Measurements from ENCODE around the gene GNG2. TPM values are rescaled to one million over a fixed set of nuclear protein-coding genes. Genes with fewer than 3 reads are reported as not detected.

Gene GNG2
- total RNA-seq, 1 experiment from 2014 or later: 0.33 TPM

DNA sequence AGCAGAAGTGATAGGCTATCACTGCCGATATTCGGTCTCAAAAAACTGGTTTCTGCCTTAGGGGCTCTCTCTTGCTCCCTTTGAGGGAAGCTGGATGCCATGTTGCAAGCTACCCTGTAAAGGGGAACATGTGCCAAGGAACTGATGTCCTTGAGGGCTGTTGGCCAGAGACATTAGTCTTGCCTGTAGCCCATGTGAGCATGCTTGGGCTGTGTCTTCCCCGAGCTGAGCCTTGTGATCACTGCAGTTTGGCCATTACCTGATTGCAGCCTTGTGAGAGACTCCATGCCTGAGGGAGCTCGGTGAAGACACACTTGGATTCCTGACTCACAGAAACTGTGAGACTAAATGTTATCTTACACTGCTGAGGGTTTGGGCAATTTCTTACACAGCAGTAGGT lies 147.7 kb downstream of the GNG2 start:
- TF ChIP-seq EZH2 (IDR thresholded peaks at IDR 0.05; ENCODE audit: low read depth) (no peak), CTCF (conservative IDR thresholded peaks at IDR 0.05) (no peak)
- intact Hi-C loops (cut with micrococcal nuclease; ENCODE audit: unreplicated experiment): no loop called here

DNA sequence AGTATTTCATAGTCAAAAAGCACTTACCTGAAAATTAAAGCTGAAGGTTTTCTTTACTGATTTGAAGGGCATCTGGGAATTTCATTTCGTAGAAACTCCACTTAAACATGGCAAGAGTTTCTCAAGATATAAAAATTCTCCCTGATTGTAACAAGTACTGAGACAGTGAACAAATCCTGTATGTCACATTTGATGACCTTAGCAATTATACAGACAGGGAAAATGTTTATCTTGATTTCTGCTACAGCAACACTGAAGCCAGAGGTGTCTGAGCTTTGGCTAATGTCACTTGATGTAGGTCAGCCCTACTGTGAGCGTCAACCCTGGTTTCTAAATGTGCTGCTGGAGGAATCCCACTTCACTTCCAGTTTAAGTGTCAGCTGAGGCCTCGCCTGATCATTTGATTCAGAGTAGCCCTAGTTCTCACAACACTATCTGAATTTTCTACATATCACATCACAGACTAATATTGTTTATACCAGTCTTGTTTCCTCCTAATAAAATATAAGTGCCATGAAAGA lies 149.8 kb downstream of the GNG2 start:
- ChIA-PET POLR2A (ENCODE audit: unreplicated experiment) (no interaction called here), CTCF (no interaction called here)
- Histone ChIP-seq H3K36me3 (ENCODE audit: low read depth) (peaks cover 42% of the 10 kb centered on the region), H3K27me3 (ENCODE audit: insufficient read depth, low read depth) (no peaks in the 10 kb centered on the region), H4K20me1 (ENCODE audit: insufficient read depth) (0 out of 2 replicates have a peak, but pooled peaks cover 2% of the 10 kb centered on the region), H3K4me2 (no peak overlapping the region), H3K79me2 (ENCODE audit: low read depth) (no peaks in the 10 kb centered on the region), H2AFZ (no peak overlapping the region), H3K9me3 (ENCODE audit: insufficient read depth, low read depth) (no peaks in the 10 kb centered on the region), H3F3A (ENCODE audit: insufficient read depth, low read depth) (peaks cover 9% of the 10 kb centered on the region), H3K4me3 (no peak overlapping the region), H3K9me2 (ENCODE audit: insufficient read depth) (no peaks in the 10 kb centered on the region), H3K4me1 (replicated peaks; ENCODE audit: insufficient read depth) (no peaks in the 10 kb centered on the region), H3K27ac (no peak overlapping the region)
- intact Hi-C loops (cut with micrococcal nuclease; ENCODE audit: unreplicated experiment): loop anchor here (10.0 kb wide), 1 partner anchor 65 kb away; no protein-coding TSS in a partner anchor
- DNase-seq: no peak
- TF ChIP-seq CTCF (conservative IDR thresholded peaks at IDR 0.05) (no peak), EZH2 (IDR thresholded peaks at IDR 0.05; ENCODE audit: low read depth) (no peak)
- no TSS peak for BruUV-seq (replicated peaks)

More for the DNA sequence above, 147.7 kb downstream of the GNG2 start:
- DNase-seq: no peak
- H3F3A ChIP-seq (ENCODE audit: insufficient read depth, low read depth): peaks cover 8% of the 10 kb centered on the region
- H3K4me2 ChIP-seq: no peak overlapping the region
- no peaks in the 10 kb centered on the region for H3K4me1 ChIP-seq (replicated peaks; ENCODE audit: insufficient read depth)
- no peak overlapping the region for H3K4me3 ChIP-seq
- no TSS peak for BruUV-seq (replicated peaks)
- H3K9me2 ChIP-seq (ENCODE audit: insufficient read depth): no peaks in the 10 kb centered on the region
- H4K20me1 ChIP-seq (ENCODE audit: insufficient read depth): peaks cover 3% of the 10 kb centered on the region; the same call in 1 of the 2 replicates
- H3K79me2 ChIP-seq (ENCODE audit: low read depth): no peaks in the 10 kb centered on the region
- CTCF ChIA-PET: interaction anchor here (0.5 kb wide), 1 partner anchor 123 kb away, joined by 3 read pairs; no protein-coding TSS in a partner anchor
- peaks cover 62% of the 10 kb centered on the region for H3K36me3 ChIP-seq (ENCODE audit: low read depth)
- no peak overlapping the region for H2AFZ ChIP-seq
- no peaks in the 10 kb centered on the region for H3K9me3 ChIP-seq (ENCODE audit: insufficient read depth, low read depth)
- POLR2A ChIA-PET (ENCODE audit: unreplicated experiment): no interaction called here
- H3K27me3 ChIP-seq (ENCODE audit: insufficient read depth, low read depth): no peaks in the 10 kb centered on the region
- H3K27ac ChIP-seq: no peak overlapping the region

- CTCF ChIA-PET: no interaction called here
- intact Hi-C loops (cut with micrococcal nuclease; ENCODE audit: unreplicated experiment): loop anchor here (10.0 kb wide), 1 partner anchor 63 kb away; no protein-coding TSS in a partner anchor
These were observed 151.1 kb downstream of the GNG2 start for GRCh38 chr14:52011523-52011922.

More at GRCh38 chr14:52011523-52011922, 151.1 kb downstream of the GNG2 start:
- no peak overlapping the region for H3K4me2 ChIP-seq
- TF ChIP-seq CTCF (conservative IDR thresholded peaks at IDR 0.05) (no peak), EZH2 (IDR thresholded peaks at IDR 0.05; ENCODE audit: low read depth) (no peak)
- H3K36me3 ChIP-seq (ENCODE audit: low read depth): peaks cover 33% of the 10 kb centered on the region
- H3K4me1 ChIP-seq (replicated peaks; ENCODE audit: insufficient read depth): no peaks in the 10 kb centered on the region
- BruUV-seq (replicated peaks): no TSS peak
- no peaks in the 10 kb centered on the region for H3K9me2 ChIP-seq (ENCODE audit: insufficient read depth)
- H3K79me2 ChIP-seq (ENCODE audit: low read depth): no peaks in the 10 kb centered on the region
- H3K27ac ChIP-seq: no peak overlapping the region
- H2AFZ ChIP-seq: no peak overlapping the region
- POLR2A ChIA-PET (ENCODE audit: unreplicated experiment): no interaction called here
- no peak for DNase-seq
- H3K4me3 ChIP-seq: no peak overlapping the region
- peaks cover 9% of the 10 kb centered on the region for H3F3A ChIP-seq (ENCODE audit: insufficient read depth, low read depth)
- no peaks in the 10 kb centered on the region for H3K9me3 ChIP-seq (ENCODE audit: insufficient read depth, low read depth)
- H4K20me1 ChIP-seq (ENCODE audit: insufficient read depth): no peaks in the 10 kb centered on the region
- H3K27me3 ChIP-seq (ENCODE audit: insufficient read depth, low read depth): no peaks in the 10 kb centered on the region

Data from PC-9 (cell line).